ENCODE measurements around the gene CHCHD6.

DNA sequence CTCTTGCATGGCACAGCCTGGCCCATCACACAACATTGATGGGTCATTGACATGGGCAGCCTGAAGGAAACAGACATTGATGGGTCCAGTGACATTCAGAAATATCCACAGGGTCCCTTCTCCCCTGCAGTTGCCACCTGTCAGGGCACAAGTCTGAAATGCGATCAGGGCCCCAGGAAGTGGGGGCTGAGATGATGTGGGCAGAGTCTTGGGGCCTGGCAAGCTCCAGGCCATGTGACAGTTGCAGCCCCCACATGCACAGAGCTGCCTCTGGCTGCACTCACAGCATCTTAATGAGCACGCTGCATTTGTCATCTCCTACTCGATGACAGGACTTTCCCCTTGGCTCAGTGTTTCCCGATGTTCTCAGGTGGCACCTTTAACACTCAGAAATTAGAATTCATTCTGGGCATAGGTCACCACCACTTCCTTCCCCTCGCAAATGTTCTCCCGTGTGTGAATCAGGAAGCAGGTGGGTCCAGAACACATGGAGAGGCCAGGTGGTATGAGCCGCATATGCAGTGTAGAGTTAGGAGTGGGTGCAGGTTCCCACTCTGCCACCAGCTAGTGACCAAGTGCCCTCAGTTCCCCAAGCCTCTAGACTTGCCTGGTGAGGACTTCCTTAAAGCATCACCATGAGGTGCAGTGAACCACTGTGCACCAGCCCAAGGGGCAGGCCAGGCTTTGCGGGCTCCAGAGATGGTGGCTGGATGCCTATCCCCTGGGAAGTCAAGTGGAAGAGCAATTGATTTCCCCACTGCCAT, 47.5 kb upstream of the CHCHD6 start:
- TF ChIP-seq, protein P1, sequence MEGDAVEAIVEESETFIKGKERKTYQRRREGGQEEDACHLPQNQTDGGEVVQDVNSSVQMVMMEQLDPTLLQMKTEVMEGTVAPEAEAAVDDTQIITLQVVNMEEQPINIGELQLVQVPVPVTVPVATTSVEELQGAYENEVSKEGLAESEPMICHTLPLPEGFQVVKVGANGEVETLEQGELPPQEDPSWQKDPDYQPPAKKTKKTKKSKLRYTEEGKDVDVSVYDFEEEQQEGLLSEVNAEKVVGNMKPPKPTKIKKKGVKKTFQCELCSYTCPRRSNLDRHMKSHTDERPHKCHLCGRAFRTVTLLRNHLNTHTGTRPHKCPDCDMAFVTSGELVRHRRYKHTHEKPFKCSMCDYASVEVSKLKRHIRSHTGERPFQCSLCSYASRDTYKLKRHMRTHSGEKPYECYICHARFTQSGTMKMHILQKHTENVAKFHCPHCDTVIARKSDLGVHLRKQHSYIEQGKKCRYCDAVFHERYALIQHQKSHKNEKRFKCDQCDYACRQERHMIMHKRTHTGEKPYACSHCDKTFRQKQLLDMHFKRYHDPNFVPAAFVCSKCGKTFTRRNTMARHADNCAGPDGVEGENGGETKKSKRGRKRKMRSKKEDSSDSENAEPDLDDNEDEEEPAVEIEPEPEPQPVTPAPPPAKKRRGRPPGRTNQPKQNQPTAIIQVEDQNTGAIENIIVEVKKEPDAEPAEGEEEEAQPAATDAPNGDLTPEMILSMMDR (IDR thresholded peaks at IDR 0.05): no peak
- TF ChIP-seq POLR2A (IDR thresholded peaks at IDR 0.05): no peak
